Lower lobe of right lung (tissue), 2 donors: ENCODE measurements around the gene ADAMTSL5. TPM values are rescaled to one million over a fixed set of nuclear protein-coding genes. Genes with fewer than 3 reads are reported as not detected.

Experiments
- ATAC-seq, 2 donors: fragments of 200-7000 bp; cut with Tn5 transposase; one replicate each; pipeline ENCODE4 v1.9.1; 2020 to 2022; ENCODE audit warnings: mild to moderate bottlenecking in 2 of 2, moderate library complexity in 2 of 2
- DNase-seq: peaks from one replicate; pipeline ENCODE4 v3.0.0-alpha.2; 2020
- H3K27ac ChIP-seq: fragments of 200-600 bp; one replicate; pipeline ENCODE4 v1.8.0; 2022
- H3K27me3 ChIP-seq: fragments of 200-600 bp; one replicate; pipeline ENCODE4 v1.8.0; 2022; ENCODE audit warnings: low read depth
- H3K36me3 ChIP-seq: fragments of 200-600 bp; one replicate; pipeline ENCODE4 v1.8.0; 2022; ENCODE audit warnings: mild to moderate bottlenecking
- H3K4me1 ChIP-seq: fragments of 200-600 bp; one replicate; pipeline ENCODE4 v1.8.0; 2022
- H3K4me3 ChIP-seq: fragments of 200-600 bp; one replicate; pipeline ENCODE4 v1.8.0; 2022; ENCODE audit warnings: mild to moderate bottlenecking
- H3K9me3 ChIP-seq: fragments of 200-600 bp; one replicate; pipeline ENCODE4 v1.8.0; 2022
- CTCF ChIP-seq: fragments of 200-600 bp; IDR thresholded peaks from one replicate; pipeline ENCODE4 v1.8.0; 2022; ENCODE audit warnings: antibody characterized with exemption, mild to moderate bottlenecking
- intact Hi-C: fragments of 100-400 bp; cut with DNase I; formaldehyde crosslinking; loops from one replicate; pipeline ENCODE4 v1.11.0; 2022
- total RNA-seq: library from RNA; stranded (reverse); fragmentation: NEBNext Ultra II Directional; extraction: Animal tissue kit (Norgen Biotek cat#: 25700); gene quantifications from one replicate; pipeline ENCODE4 v1.2.1, GENCODE V29; 2021
- donor health status: DM: no; HTN: yes; CAD: no; lungs with severe emphysema.

ADAMTSL5 gene
- total RNA-seq, 1 donor from 2014 or later, result 3.3 TPM

GRCh38 chr19:1489463-1490310 lies 23.1 kb downstream of the ADAMTSL5 start:
- Histone ChIP-seq H3K4me3 (peak overlapping the region; percentile 69), H3K36me3 (no peaks in the 10 kb centered on the region), H3K27ac (peak overlapping the region; percentile 71), H3K27me3 (peaks cover 12% of the 10 kb centered on the region), H3K4me1 (peaks cover 16% of the 10 kb centered on the region), H3K9me3 (no peaks in the 10 kb centered on the region)
- intact Hi-C loops, result no loop called here
- ATAC-seq (no peak), DNase-seq (peak; percentile 57)
- TF ChIP-seq CTCF, result no peak

- DNase-seq (no peak), ATAC-seq (no peak)
- intact Hi-C loops, result no loop called here
- no peak for TF ChIP-seq CTCF
- Histone ChIP-seq H3K4me1 (peaks cover 16% of the 10 kb centered on the region), H3K36me3 (no peaks in the 10 kb centered on the region), H3K4me3 (no peak overlapping the region), H3K27me3 (peaks cover 8% of the 10 kb centered on the region), H3K9me3 (no peaks in the 10 kb centered on the region), H3K27ac (no peak overlapping the region)
Measured at GRCh38 chr19:1488282-1488601, 24.6 kb downstream of the ADAMTSL5 start.

- DNase-seq (peak; percentile 43), ATAC-seq (no peak)
- H3K27me3 ChIP-seq, result peaks cover 8% of the 10 kb centered on the region
- intact Hi-C loops, result no loop called here
- H3K4me1 ChIP-seq, result peaks cover 16% of the 10 kb centered on the region
- H3K9me3 ChIP-seq, result no peaks in the 10 kb centered on the region
- no peak overlapping the region for H3K4me3 ChIP-seq
- no peaks in the 10 kb centered on the region for H3K36me3 ChIP-seq
- no peak overlapping the region for H3K27ac ChIP-seq
- TF ChIP-seq CTCF, result no peak
Measured at GRCh38 chr19:1487576-1488281, 25.1 kb downstream of the ADAMTSL5 start.

- no peak overlapping the region for H3K4me3 ChIP-seq
- H3K27me3 ChIP-seq, result peaks cover 7% of the 10 kb centered on the region
- H3K27ac ChIP-seq, result no peak overlapping the region
- no peak for ATAC-seq
- no peak for TF ChIP-seq CTCF
- intact Hi-C loops, result no loop called here
- no peaks in the 10 kb centered on the region for H3K9me3 ChIP-seq
- H3K36me3 ChIP-seq, result no peaks in the 10 kb centered on the region
- no peak for DNase-seq
- peaks cover 16% of the 10 kb centered on the region for H3K4me1 ChIP-seq
Measured at GRCh38 chr19:1486720-1487575, 25.9 kb downstream of the ADAMTSL5 start.

- TF ChIP-seq CTCF, result no peak
- H3K4me1 ChIP-seq, result peaks cover 4% of the 10 kb centered on the region
- DNase-seq, result no peak
- H3K27ac ChIP-seq, result no peak overlapping the region
- intact Hi-C loops, result no loop called here
- H3K36me3 ChIP-seq, result no peaks in the 10 kb centered on the region
- H3K27me3 ChIP-seq, result no peaks in the 10 kb centered on the region
- ATAC-seq, result no peak
- no peaks in the 10 kb centered on the region for H3K9me3 ChIP-seq
- no peak overlapping the region for H3K4me3 ChIP-seq
Measured at GRCh38 chr19:1483979-1484428, 28.8 kb downstream of the ADAMTSL5 start.
